Endodermal cell (in vitro differentiated cells): ENCODE data around the gene HOXD11. TPM values are rescaled to one million over a fixed set of nuclear protein-coding genes. Genes with fewer than 3 reads are reported as not detected.
A peak's percentile ranks its signal among the peaks of the same experiment; 100 is the strongest.

Experiments
- DNase-seq: peaks from one replicate; pipeline ENCODE4 v3.0.0-alpha.2; 2017
- H3K27ac ChIP-seq: 2 replicates; pipeline ENCODE4 v1.5.1; 2013; ENCODE audit warnings: mild to moderate bottlenecking, low read depth, low read length, moderate library complexity
- H3K27me3 ChIP-seq: 2 replicates; pipeline ENCODE4 v1.6.1; 2013; ENCODE audit warnings: mild to moderate bottlenecking, low read length, moderate library complexity; ENCODE audit not compliant: insufficient read depth, control insufficient read depth, poor library complexity, severe bottlenecking
- H3K36me3 ChIP-seq: 2 replicates; pipeline ENCODE4 v1.7.0; 2013; ENCODE audit warnings: mild to moderate bottlenecking, low read length, moderate library complexity; ENCODE audit not compliant: control insufficient read depth, insufficient read depth
- H3K4me1 ChIP-seq: one replicate; pipeline ENCODE4 v1.7.0; 2013; ENCODE audit warnings: low read length; ENCODE audit not compliant: control insufficient read depth, insufficient read depth
- H3K4me3 ChIP-seq: 2 replicates; pipeline ENCODE4 v1.5.1; 2013; ENCODE audit warnings: mild to moderate bottlenecking, low read length, moderate library complexity
- H3K9ac ChIP-seq: 2 replicates; pipeline ENCODE4 v1.6.1; 2013; ENCODE audit warnings: mild to moderate bottlenecking, low read length, moderate library complexity; ENCODE audit not compliant: poor library complexity, severe bottlenecking; ENCODE audit errors: extremely low read depth
- H3K9me3 ChIP-seq: 2 replicates; pipeline ENCODE4 v1.6.1; 2013; ENCODE audit warnings: mild to moderate bottlenecking, low read length, moderate library complexity; ENCODE audit not compliant: control insufficient read depth
- H3K27ac Mint-ChIP-seq: 2 replicates; pipeline ENCODE4 v1.8.0; 2020; ENCODE audit warnings: mixed read lengths
- H3K27me3 Mint-ChIP-seq: 2 replicates; pipeline ENCODE4 v1.8.0; 2021; ENCODE audit warnings: mild to moderate bottlenecking, mixed read lengths; ENCODE audit not compliant: insufficient read depth
- H3K36me3 Mint-ChIP-seq: 2 replicates; pipeline ENCODE4 v1.8.0; 2020; ENCODE audit warnings: low read depth, mixed read lengths
- H3K4me1 Mint-ChIP-seq: 2 replicates; pipeline ENCODE4 v1.8.0; 2020; ENCODE audit warnings: mixed read lengths
- H3K4me3 Mint-ChIP-seq: 2 replicates; pipeline ENCODE4 v1.8.0; 2020; ENCODE audit warnings: mild to moderate bottlenecking, moderate library complexity, mixed read lengths
- H3K9me3 Mint-ChIP-seq: 2 replicates; pipeline ENCODE4 v1.8.0; 2020; ENCODE audit warnings: mild to moderate bottlenecking, mixed read lengths
- CTCF ChIP-seq: fragments of 200-600 bp; sonication (generic); conservative IDR thresholded peaks from 2 replicates; pipeline ENCODE4 v1.5.0; 2021; ENCODE audit warnings: antibody characterized with exemption, mild to moderate bottlenecking
- WGBS, 2 experiments: methylation state at CpG; one replicate each; pipeline versions ENCODE4 v1.1.5 to v1.1.7; 2013; ENCODE audit warnings: missing lambda C conversion rate in 2 of 2, mixed read lengths in 1 of 2; ENCODE audit not compliant: insufficient coverage in 1 of 2, insufficient read length in 1 of 2; 5-methylcytosine and 5-hydroxymethylcytosine counted together
- total RNA-seq, 2 donors: library from RNA; stranded (reverse); fragmentation: NEBNext Ultra II Directional in 1 of 2; extraction: Animal tissue kit (Norgen Biotek cat#: 25700) in 1 of 2; gene quantifications; 2 replicates in 1 of 2; 3 replicates in 1 of 2; pipeline ENCODE4 v1.2.1, GENCODE V29; 2021

Gene HOXD11
- total RNA-seq, 2 donors from 2014 or later = not detected

- H3K9me3 ChIP-seq = peaks cover 5% of the 10 kb centered on the region
- H3K4me3 ChIP-seq = peak overlapping the region; percentile 61
- Mint-ChIP-seq H3K36me3 (no peaks in the 10 kb centered on the region), H3K9me3 (no peaks in the 10 kb centered on the region), H3K4me3 (peak overlapping the region; percentile 54), H3K4me1 (peaks cover 51% of the 10 kb centered on the region), H3K27ac (no peak overlapping the region), H3K27me3 (peaks cover 98% of the 10 kb centered on the region)
- WGBS, 2 experiments = 18 to 21% methylated on average over 23 to 29 of the region's 29 CpGs
- peak; percentile 45 for DNase-seq
- no peak overlapping the region for H3K27ac ChIP-seq
- H3K36me3 ChIP-seq = no peaks in the 10 kb centered on the region
- TF ChIP-seq CTCF = no peak
- H3K4me1 ChIP-seq = peaks cover 12% of the 10 kb centered on the region
- peaks cover 98% of the 10 kb centered on the region for H3K27me3 ChIP-seq
- no peak overlapping the region for H3K9ac ChIP-seq
Observed at GRCh38 chr2:176087330-176088047, 19.6 kb upstream of the HOXD11 start.

DNA sequence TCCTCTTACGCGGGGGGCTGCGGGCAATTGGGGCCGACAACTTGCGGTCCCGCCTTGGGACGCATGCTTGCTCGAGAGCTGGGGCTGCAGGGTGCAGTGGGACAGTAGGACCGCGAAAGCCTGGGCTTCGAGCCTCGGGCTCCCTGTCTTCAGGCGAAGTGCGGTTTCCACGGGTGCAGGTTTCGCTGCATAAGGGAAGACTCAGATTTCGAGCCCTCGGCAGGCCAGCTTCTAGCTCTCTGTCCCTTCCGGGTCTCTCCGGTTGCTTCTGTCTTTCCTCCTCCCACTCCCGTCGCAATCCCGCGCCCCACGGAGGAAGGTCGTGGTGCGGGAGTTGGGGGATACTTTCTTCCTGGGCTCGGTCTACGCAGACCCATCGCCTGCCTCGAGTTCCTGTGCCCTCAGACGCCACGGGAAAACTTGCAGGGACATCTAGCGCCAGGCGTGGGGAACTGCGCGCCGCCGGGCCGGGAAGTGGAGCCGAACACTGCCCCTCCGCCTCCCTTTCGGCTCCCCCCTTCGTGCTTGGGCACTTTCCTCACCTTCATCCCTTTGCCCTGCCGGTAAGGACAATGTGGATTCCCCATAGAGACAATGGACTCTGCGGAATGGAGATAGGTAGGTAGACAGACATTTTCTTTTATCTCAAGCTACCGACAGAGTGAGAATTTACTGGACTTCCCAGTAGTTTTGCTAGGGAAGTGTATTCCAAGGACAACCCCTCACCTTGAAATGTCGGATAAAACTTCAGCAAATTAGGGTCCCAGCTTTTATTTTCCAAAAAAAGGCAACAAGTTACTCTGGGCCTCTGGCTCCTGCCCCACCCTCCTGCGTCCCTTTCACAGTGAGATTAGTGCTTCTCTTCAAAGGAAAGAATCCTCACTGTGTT is 18.8 kb upstream of the HOXD11 start:
- DNase-seq = peak; percentile 92
- H3K4me1 ChIP-seq = peaks cover 12% of the 10 kb centered on the region
- no peaks in the 10 kb centered on the region for H3K9me3 Mint-ChIP-seq
- 2 to 8% methylated on average over 13 to 49 of the region's 49 CpGs for WGBS, 2 experiments
- peaks cover 5% of the 10 kb centered on the region for H3K9me3 ChIP-seq
- H3K4me3 Mint-ChIP-seq = peak overlapping the region; percentile 54
- H3K4me3 ChIP-seq = peak overlapping the region; percentile 61
- peaks cover 96% of the 10 kb centered on the region for H3K27me3 Mint-ChIP-seq
- no peak overlapping the region for H3K27ac ChIP-seq
- H3K27ac Mint-ChIP-seq = no peak overlapping the region
- no peak overlapping the region for H3K9ac ChIP-seq
- H3K36me3 Mint-ChIP-seq = no peaks in the 10 kb centered on the region
- TF ChIP-seq CTCF = peak; percentile 77
- H3K4me1 Mint-ChIP-seq = peaks cover 44% of the 10 kb centered on the region
- no peaks in the 10 kb centered on the region for H3K36me3 ChIP-seq
- H3K27me3 ChIP-seq = peaks cover 97% of the 10 kb centered on the region

GRCh38 chr2:176088937-176089842 is 17.9 kb upstream of the HOXD11 start:
- Histone ChIP-seq H3K27ac (no peak overlapping the region), H3K9me3 (peaks cover 5% of the 10 kb centered on the region), H3K36me3 (no peaks in the 10 kb centered on the region), H3K9ac (no peak overlapping the region), H3K4me1 (peaks cover 8% of the 10 kb centered on the region), H3K4me3 (no peak overlapping the region), H3K27me3 (peaks cover 97% of the 10 kb centered on the region)
- H3K27me3 Mint-ChIP-seq = peaks cover 96% of the 10 kb centered on the region
- TF ChIP-seq CTCF = no peak
- 19 to 23% methylated on average over 6 of the region's 6 CpGs for WGBS, 2 experiments
- no peaks in the 10 kb centered on the region for H3K36me3 Mint-ChIP-seq
- no peaks in the 10 kb centered on the region for H3K9me3 Mint-ChIP-seq
- peaks cover 39% of the 10 kb centered on the region for H3K4me1 Mint-ChIP-seq
- no peak for DNase-seq
- no peak overlapping the region for H3K4me3 Mint-ChIP-seq
- H3K27ac Mint-ChIP-seq = no peak overlapping the region
